Keratinocyte (primary cell): ENCODE measurements around the gene STK32B.

Experiments
- CTCF ChIP-seq, 3 experiments: IDR thresholded peaks in 1 of 3; conservative IDR thresholded peaks in 1 of 3; optimal IDR thresholded peaks in 1 of 3; 2 replicates in 2 of 3; 3 replicates in 1 of 3; pipeline versions ENCODE3 to v1.5.1; 2011; ENCODE audit warnings: low read length in 3 of 3, mild to moderate bottlenecking in 3 of 3, moderate library complexity in 2 of 3, control low read depth in 1 of 3, inconsistent platforms in 1 of 3; ENCODE audit not compliant: insufficient read depth in 2 of 3; ENCODE audit errors: extremely low read depth in 1 of 3
- EZH2 ChIP-seq: IDR thresholded peaks from one replicate; pipeline ENCODE4 v1.6.1; 2012; ENCODE audit warnings: inconsistent platforms, mild to moderate bottlenecking, low read length, moderate library complexity

DNA sequence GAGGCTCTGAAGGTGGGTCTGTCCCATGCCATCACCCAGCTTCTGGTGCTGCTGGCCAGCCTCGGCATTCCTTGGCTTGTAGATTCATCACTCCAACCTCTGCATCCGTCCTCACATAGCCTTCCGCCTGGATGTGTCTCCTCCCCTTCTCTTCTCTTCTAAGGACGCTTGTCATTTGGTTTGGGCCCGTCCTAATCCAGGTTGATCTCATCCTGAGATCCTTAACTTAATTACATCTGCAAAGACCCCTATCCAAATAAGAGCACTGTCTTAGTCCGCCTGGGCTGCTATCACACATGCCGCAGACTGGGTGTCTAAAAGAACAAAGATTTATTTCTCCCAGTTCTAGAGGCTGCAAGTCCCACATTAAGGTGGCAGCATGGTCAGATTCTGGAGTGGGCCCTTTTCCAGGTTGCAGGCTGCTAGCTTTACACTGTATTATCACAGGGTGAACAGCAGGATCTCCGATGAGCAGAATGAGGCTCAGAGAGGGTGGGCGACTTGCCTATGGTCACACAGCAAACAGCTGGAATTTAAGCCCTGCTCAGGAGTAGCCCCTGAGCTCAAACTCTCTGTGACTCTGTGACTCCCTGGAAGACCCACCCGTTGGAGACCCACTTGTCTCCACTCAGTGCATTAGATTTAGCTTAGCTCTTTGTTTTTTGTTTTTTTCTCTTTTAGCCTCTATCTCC lies 113.1 kb downstream of the STK32B start:
- no peak for TF ChIP-seq CTCF (optimal IDR thresholded peaks at IDR 0.05 in 1 of 3, IDR thresholded peaks at IDR 0.05 in 1 of 3, conservative IDR thresholded peaks at IDR 0.05 in 1 of 3; ENCODE audit: extremely low read depth in 1 of 3, insufficient read depth in 2 of 3, low read length in 3 of 3)
- no peak for TF ChIP-seq EZH2
